AG09309 (cell line): ENCODE data around the gene TRERF1.

Experiments
- DNase-seq: peaks from one replicate; pipeline ENCODE4 v3.0.0-alpha.2; 2010; ENCODE audit warnings: low read depth
- H3K4me3 ChIP-seq: 2 replicates; pipeline ENCODE4 v1.5.1; 2011; ENCODE audit warnings: mild to moderate bottlenecking, low read depth, low read length, moderate library complexity; ENCODE audit not compliant: control insufficient read depth
- CTCF ChIP-seq: IDR thresholded peaks from 2 replicates; pipeline ENCODE4 v1.5.1; 2011; ENCODE audit warnings: mild to moderate bottlenecking, low read depth, low read length, inconsistent platforms; ENCODE audit not compliant: insufficient read depth, control insufficient read depth; ENCODE audit errors: missing control alignments

Gene TRERF1

GRCh38 chr6:42366011-42366705 is 85.6 kb downstream of the TRERF1 start:
- H3K4me3 ChIP-seq, result no peak overlapping the region
- no peak for TF ChIP-seq CTCF
- no peak for DNase-seq

- TF ChIP-seq CTCF, result no peak
- DNase-seq, result no peak
- H3K4me3 ChIP-seq, result no peak overlapping the region
These were observed 86.7 kb downstream of the TRERF1 start for GRCh38 chr6:42365021-42365420.

- no peak overlapping the region for H3K4me3 ChIP-seq
- no peak for TF ChIP-seq CTCF
- DNase-seq, result no peak
These were observed 87.5 kb downstream of the TRERF1 start for GRCh38 chr6:42363926-42364849.

GRCh38 chr6:42361036-42361435 is 90.7 kb downstream of the TRERF1 start:
- no peak overlapping the region for H3K4me3 ChIP-seq
- DNase-seq, result no peak
- TF ChIP-seq CTCF, result no peak

- H3K4me3 ChIP-seq, result no peak overlapping the region
- TF ChIP-seq CTCF, result no peak
- no peak for DNase-seq
These were observed 92.7 kb downstream of the TRERF1 start for GRCh38 chr6:42359021-42359420.

GRCh38 chr6:42355416-42355815 is 96.3 kb downstream of the TRERF1 start:
- no peak for DNase-seq
- TF ChIP-seq CTCF, result no peak
- H3K4me3 ChIP-seq, result no peak overlapping the region
